GM12864 (cell line): ENCODE measurements around the gene AKAP13.

Experiments
- DNase-seq: peaks from one replicate; pipeline ENCODE4 v3.0.0-alpha.2; 2011; ENCODE audit warnings: low read depth
- H3K4me3 ChIP-seq: 2 replicates; pipeline ENCODE4 v1.5.1; 2011; ENCODE audit warnings: mild to moderate bottlenecking, low read depth, low read length, control low read depth
- CTCF ChIP-seq: IDR thresholded peaks from 2 replicates; pipeline ENCODE4 v1.5.1; 2011; ENCODE audit warnings: low read depth, mild to moderate bottlenecking, moderate library complexity, low read length, control low read depth, inconsistent platforms; ENCODE audit errors: missing control alignments

AKAP13 gene

GRCh38 chr15:85681386-85681785 lies 301.0 kb downstream of the AKAP13 start:
- TF ChIP-seq CTCF = no peak
- H3K4me3 ChIP-seq = no peak overlapping the region
- no peak for DNase-seq

GRCh38 chr15:85684174-85684710 lies 303.8 kb downstream of the AKAP13 start:
- TF ChIP-seq CTCF = no peak
- no peak overlapping the region for H3K4me3 ChIP-seq
- no peak for DNase-seq

- no peak for DNase-seq
- no peak overlapping the region for H3K4me3 ChIP-seq
- TF ChIP-seq CTCF = no peak
Measured at GRCh38 chr15:85685356-85685755, 305.0 kb downstream of the AKAP13 start.

GRCh38 chr15:85687329-85687728 lies 306.9 kb downstream of the AKAP13 start:
- no peak overlapping the region for H3K4me3 ChIP-seq
- peak; percentile 5 for TF ChIP-seq CTCF
- DNase-seq = no peak

- H3K4me3 ChIP-seq = no peak overlapping the region
- DNase-seq = no peak
- no peak for TF ChIP-seq CTCF
Measured at GRCh38 chr15:85688711-85689110, 308.3 kb downstream of the AKAP13 start.

- DNase-seq = peak; percentile 86
- peak overlapping the region; percentile 65 for H3K4me3 ChIP-seq
- no peak for TF ChIP-seq CTCF
Measured at GRCh38 chr15:85689729-85690128, 309.3 kb downstream of the AKAP13 start.

GRCh38 chr15:85690561-85691231 lies 310.3 kb downstream of the AKAP13 start:
- no peak for TF ChIP-seq CTCF
- DNase-seq = no peak
- peak overlapping the region; percentile 65 for H3K4me3 ChIP-seq
